Measurements from ENCODE around the gene FZD1.
"Not testable (repeated sequence)": the region's sequence is repeated elsewhere in the genome, so short reads cannot be mapped to it uniquely, and the experiment has no call there.

Gene FZD1

GRCh38 chr7:91302794-91303193 is 38.6 kb downstream of the FZD1 start:
- POLR2A ChIA-PET, result no interaction called here
- TF ChIP-seq, protein P1, sequence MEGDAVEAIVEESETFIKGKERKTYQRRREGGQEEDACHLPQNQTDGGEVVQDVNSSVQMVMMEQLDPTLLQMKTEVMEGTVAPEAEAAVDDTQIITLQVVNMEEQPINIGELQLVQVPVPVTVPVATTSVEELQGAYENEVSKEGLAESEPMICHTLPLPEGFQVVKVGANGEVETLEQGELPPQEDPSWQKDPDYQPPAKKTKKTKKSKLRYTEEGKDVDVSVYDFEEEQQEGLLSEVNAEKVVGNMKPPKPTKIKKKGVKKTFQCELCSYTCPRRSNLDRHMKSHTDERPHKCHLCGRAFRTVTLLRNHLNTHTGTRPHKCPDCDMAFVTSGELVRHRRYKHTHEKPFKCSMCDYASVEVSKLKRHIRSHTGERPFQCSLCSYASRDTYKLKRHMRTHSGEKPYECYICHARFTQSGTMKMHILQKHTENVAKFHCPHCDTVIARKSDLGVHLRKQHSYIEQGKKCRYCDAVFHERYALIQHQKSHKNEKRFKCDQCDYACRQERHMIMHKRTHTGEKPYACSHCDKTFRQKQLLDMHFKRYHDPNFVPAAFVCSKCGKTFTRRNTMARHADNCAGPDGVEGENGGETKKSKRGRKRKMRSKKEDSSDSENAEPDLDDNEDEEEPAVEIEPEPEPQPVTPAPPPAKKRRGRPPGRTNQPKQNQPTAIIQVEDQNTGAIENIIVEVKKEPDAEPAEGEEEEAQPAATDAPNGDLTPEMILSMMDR (IDR thresholded peaks at IDR 0.05; ENCODE audit: control extremely low read depth, extremely low read depth, low read depth, missing control alignments), result no peak
- CTCF ChIA-PET, result no interaction called here
- DNase-seq (ENCODE audit: extremely low spot score), result no peak

- ChIA-PET POLR2A (no interaction called here), CTCF (no interaction called here)
- TF ChIP-seq, protein P1 (IDR thresholded peaks at IDR 0.05; ENCODE audit: control extremely low read depth, extremely low read depth, low read depth, missing control alignments), result no peak
- no peak for DNase-seq (ENCODE audit: extremely low spot score)
Observed at GRCh38 chr7:91306266-91306665, 42.0 kb downstream of the FZD1 start.

DNA sequence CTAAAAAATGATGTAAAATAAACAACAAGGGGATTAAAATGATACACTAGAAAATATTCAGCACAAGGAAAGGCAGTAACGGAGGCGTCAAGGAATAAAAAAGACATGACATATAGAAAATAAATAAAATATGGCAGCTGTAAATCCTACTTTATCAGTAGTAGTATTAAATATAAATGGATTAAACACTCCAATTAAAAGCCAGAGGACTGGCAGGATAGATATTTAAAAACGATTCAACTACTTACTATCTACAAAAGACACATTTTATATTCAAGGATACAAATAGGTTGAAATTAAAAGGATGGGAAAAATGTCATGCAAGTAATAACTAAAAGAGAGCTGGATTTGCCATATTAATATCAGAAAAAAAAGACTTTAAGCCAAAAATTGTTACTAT is 43.2 kb downstream of the FZD1 start:
- ChIA-PET POLR2A (no interaction called here), CTCF (no interaction called here)
- DNase-seq (ENCODE audit: extremely low spot score), result no peak
- TF ChIP-seq, protein P1 (IDR thresholded peaks at IDR 0.05; ENCODE audit: control extremely low read depth, extremely low read depth, low read depth, missing control alignments), result no peak

DNA sequence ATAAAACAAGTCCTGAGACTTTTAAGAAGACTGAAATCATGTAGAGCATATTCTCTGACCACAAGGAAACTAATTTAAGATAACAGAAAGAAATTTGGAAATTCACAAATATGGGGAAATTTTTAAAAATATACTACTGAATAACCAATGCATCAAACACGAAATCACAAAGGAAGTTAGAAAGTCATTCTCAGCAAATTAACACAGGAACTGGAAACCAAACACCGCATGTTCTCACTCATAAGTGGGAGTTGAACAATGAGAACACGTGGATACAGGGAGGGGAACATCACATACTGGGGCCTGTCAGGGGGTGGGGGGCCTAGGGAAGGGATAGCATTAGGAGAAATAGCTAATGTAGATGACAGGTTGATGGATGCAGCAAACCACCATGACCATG is 44.0 kb downstream of the FZD1 start:
- DNase-seq (ENCODE audit: extremely low spot score); POLR2A ChIA-PET: not testable (repeated sequence)
- CTCF ChIA-PET, result interaction anchor here (0.9 kb wide), 1 partner anchor 16 kb away, joined by 3 read pairs; no protein-coding TSS in a partner anchor

- TF ChIP-seq, protein P1 (IDR thresholded peaks at IDR 0.05; ENCODE audit: control extremely low read depth, extremely low read depth, low read depth, missing control alignments), result no peak
- ChIA-PET POLR2A (no interaction called here), CTCF (no interaction called here)
- no peak for DNase-seq (ENCODE audit: extremely low spot score)
Observed at GRCh38 chr7:91310830-91311460, 46.7 kb downstream of the FZD1 start.

GRCh38 chr7:91311839-91312238 is 47.6 kb downstream of the FZD1 start:
- ChIA-PET POLR2A (no interaction called here), CTCF (interaction anchor here (0.7 kb wide), 1 partner anchor 76 kb away, joined by 3 read pairs; no protein-coding TSS in a partner anchor)
- DNase-seq (ENCODE audit: extremely low spot score), result no peak
- TF ChIP-seq, protein P1 (IDR thresholded peaks at IDR 0.05; ENCODE audit: control extremely low read depth, extremely low read depth, low read depth, missing control alignments), result no peak

- ChIA-PET CTCF (interaction anchor here (1.0 to 1.8 kb wide), 2 partner anchors 11 kb away, joined by 3 to 7 read pairs; no protein-coding TSS in a partner anchor), POLR2A (no interaction called here)
- no peak for DNase-seq (ENCODE audit: extremely low spot score)
- TF ChIP-seq, protein P1 (IDR thresholded peaks at IDR 0.05; ENCODE audit: control extremely low read depth, extremely low read depth, low read depth, missing control alignments), result no peak
Observed at GRCh38 chr7:91313113-91313512, 48.9 kb downstream of the FZD1 start.

Data from GM10248 (cell line).